A673 (cell line): ENCODE data around the gene TMC1. TPM values are rescaled to one million over a fixed set of nuclear protein-coding genes. Genes with fewer than 3 reads are reported as not detected.

Experiments used
- BruUV-seq: library from RNA; stranded (reverse); fragments of 400-500 nt; replicated peaks from 2 replicates; lab custom pipeline; 2021; lab: Mats Ljungman, UMichigan
- CTCF ChIA-PET: fragments of 300-600 bp; sonication (Branson Sonifier 250); formaldehyde crosslinking; loops from one replicate; lab custom pipeline; 2022; ENCODE audit warnings: antibody characterized with exemption; lab: Charles Lee
- POLR2A ChIA-PET: fragments of 300-600 bp; sonication (Branson Sonifier 250); formaldehyde crosslinking; loops from one replicate; lab custom pipeline; 2022; ENCODE audit warnings: antibody characterized with exemption; ENCODE audit not compliant: low non-redundant PET; lab: Charles Lee
- DNase-seq: peaks from one replicate; pipeline ENCODE4 v3.0.0-alpha.2; 2015; ENCODE audit warnings: low spot score
- H3K27ac ChIP-seq: fragments of 200-600 bp; sonication (generic); 2 replicates; pipeline ENCODE4 v1.5.1; 2016; ENCODE audit warnings: mixed run types, low read depth, mild to moderate bottlenecking, mixed read lengths, antibody characterized with exemption, low read length; ENCODE audit not compliant: poor library complexity, severe bottlenecking
- H3K27me3 ChIP-seq: fragments of 200-600 bp; sonication (generic); replicated peaks from 2 replicates; pipeline ENCODE4 v1.6.1; 2017; ENCODE audit warnings: mixed run types, low read depth, mild to moderate bottlenecking, mixed read lengths, antibody characterized with exemption, low read length; ENCODE audit not compliant: insufficient read depth, poor library complexity
- H3K36me3 ChIP-seq: fragments of 200-600 bp; sonication (generic); 2 replicates; pipeline ENCODE4 v1.6.1; 2016; ENCODE audit warnings: mixed run types, mild to moderate bottlenecking, mixed read lengths, antibody characterized with exemption, low read length; ENCODE audit not compliant: insufficient read depth, poor library complexity, severe bottlenecking
- H3K4me1 ChIP-seq: fragments of 200-600 bp; sonication (generic); 2 replicates; pipeline ENCODE4 v1.6.1; 2017; ENCODE audit warnings: mixed run types, mild to moderate bottlenecking, mixed read lengths, antibody characterized with exemption, low read length; ENCODE audit not compliant: insufficient read depth, poor library complexity, severe bottlenecking
- H3K4me3 ChIP-seq: fragments of 200-600 bp; sonication (generic); 2 replicates; pipeline ENCODE4 v1.5.1; 2016; ENCODE audit warnings: low read depth, mixed run types, mild to moderate bottlenecking, mixed read lengths, low read length; ENCODE audit not compliant: poor library complexity, severe bottlenecking
- H3K9me3 ChIP-seq: fragments of 200-600 bp; sonication (generic); 2 replicates; pipeline ENCODE4 v1.6.1; 2016; ENCODE audit warnings: mixed run types, low read depth, mild to moderate bottlenecking, mixed read lengths, antibody characterized with exemption, low read length; ENCODE audit not compliant: poor library complexity, severe bottlenecking
- CTCF ChIP-seq: fragments of 300-800, 200-600 bp; sonication (generic); conservative IDR thresholded peaks from 2 replicates; pipeline ENCODE4 v1.5.1; 2017; ENCODE audit warnings: low read depth, mild to moderate bottlenecking, antibody characterized with exemption, low read length, moderate library complexity, mixed read lengths
- EZH2 ChIP-seq: fragments of 200-600 bp; sonication (generic); IDR thresholded peaks from 2 replicates; pipeline ENCODE4 v1.6.1; 2017; ENCODE audit warnings: borderline replicate concordance, low read depth, mild to moderate bottlenecking, mixed read lengths, antibody characterized with exemption, low read length; ENCODE audit not compliant: poor library complexity, severe bottlenecking
- intact Hi-C: fragments of 100-400 bp; cut with micrococcal nuclease; formaldehyde crosslinking; loops from one replicate; pipeline ENCODE4 v1.10.0; 2022; ENCODE audit not compliant: unreplicated experiment
- total RNA-seq: library from RNA; stranded (reverse); gene quantifications from 2 replicates; pipeline ENCODE4 v1.2.3, GENCODE V29; 2021

Gene TMC1
- total RNA-seq, 1 experiment from 2014 or later = 0.75 TPM

- ChIA-PET POLR2A (no interaction called here), CTCF (no interaction called here)
- no peak for DNase-seq
- Histone ChIP-seq H3K4me3 (no peak overlapping the region), H3K4me1 (no peaks in the 10 kb centered on the region), H3K36me3 (no peaks in the 10 kb centered on the region), H3K9me3 (no peaks in the 10 kb centered on the region), H3K27me3 (no peaks in the 10 kb centered on the region), H3K27ac (no peak overlapping the region)
- intact Hi-C loops = loop anchor here (10.0 kb wide), 1 partner anchor 49 kb away; no protein-coding TSS in a partner anchor
- TF ChIP-seq CTCF (no peak), EZH2 (no peak)
- no TSS peak for BruUV-seq
Measured at GRCh38 chr9:72773570-72773969, 252.2 kb downstream of the TMC1 start.

DNA sequence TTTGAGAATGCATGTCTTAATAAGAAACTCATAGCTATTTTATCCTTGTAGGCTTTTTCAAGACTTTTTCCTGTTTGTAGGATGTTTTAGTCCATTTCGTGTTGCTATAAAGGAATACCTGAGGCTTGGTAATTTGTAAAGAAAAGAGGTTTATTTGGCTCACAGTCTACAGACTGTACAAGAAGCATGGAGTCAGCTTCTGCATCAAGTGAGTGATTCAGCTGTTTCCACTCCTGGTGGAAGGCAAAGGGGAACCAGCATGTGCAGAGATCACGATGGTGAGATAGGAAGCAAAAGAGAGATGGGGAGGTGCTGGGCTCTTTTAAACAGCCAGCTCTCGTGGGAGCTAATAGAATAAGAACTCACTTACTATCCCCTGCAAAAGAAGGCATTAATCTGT lies 254.2 kb downstream of the TMC1 start:
- ChIA-PET POLR2A (no interaction called here), CTCF (no interaction called here)
- no peaks in the 10 kb centered on the region for H3K9me3 ChIP-seq
- intact Hi-C loops = loop anchor here (10.0 kb wide), 1 partner anchor 51 kb away; no protein-coding TSS in a partner anchor
- H3K4me1 ChIP-seq = no peaks in the 10 kb centered on the region
- no peak overlapping the region for H3K27ac ChIP-seq
- no peaks in the 10 kb centered on the region for H3K27me3 ChIP-seq
- no peak for DNase-seq
- TF ChIP-seq EZH2 (no peak), CTCF (no peak)
- no TSS peak for BruUV-seq
- H3K4me3 ChIP-seq = no peak overlapping the region
- H3K36me3 ChIP-seq = no peaks in the 10 kb centered on the region

- Histone ChIP-seq H3K4me3 (no peak overlapping the region), H3K36me3 (no peaks in the 10 kb centered on the region), H3K27ac (no peak overlapping the region), H3K27me3 (no peaks in the 10 kb centered on the region), H3K4me1 (no peaks in the 10 kb centered on the region), H3K9me3 (no peaks in the 10 kb centered on the region)
- ChIA-PET POLR2A (no interaction called here), CTCF (no interaction called here)
- DNase-seq = no peak
- TF ChIP-seq CTCF (no peak), EZH2 (no peak)
- no TSS peak for BruUV-seq
- intact Hi-C loops = loop anchor here (10.0 kb wide), 1 partner anchor 55 kb away; no protein-coding TSS in a partner anchor
Measured at GRCh38 chr9:72779614-72780013, 258.2 kb downstream of the TMC1 start.
